ENCODE measurements around the gene TSPAN31.

TSPAN31 gene

DNA sequence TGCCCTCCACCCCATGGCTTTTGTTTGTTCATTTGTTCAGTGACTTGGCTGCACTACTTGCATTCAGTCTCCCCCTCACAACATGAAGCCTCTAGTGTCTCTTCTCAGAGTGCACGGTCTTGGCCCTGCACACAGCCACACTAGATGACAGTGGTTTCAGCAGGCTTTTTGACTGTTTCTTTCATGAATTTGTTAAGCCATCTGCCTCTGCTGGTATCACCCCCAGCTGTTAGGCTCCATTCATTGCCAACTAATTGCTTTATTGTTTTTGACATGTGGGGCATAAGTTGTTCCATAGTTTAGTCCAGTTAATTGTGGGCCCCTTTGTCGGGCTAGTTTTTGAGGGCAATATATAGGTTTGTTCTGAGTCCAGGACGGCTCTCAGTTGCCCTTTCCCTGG, 32.1 kb upstream of the TSPAN31 start:
- TF ChIP-seq, protein P1, sequence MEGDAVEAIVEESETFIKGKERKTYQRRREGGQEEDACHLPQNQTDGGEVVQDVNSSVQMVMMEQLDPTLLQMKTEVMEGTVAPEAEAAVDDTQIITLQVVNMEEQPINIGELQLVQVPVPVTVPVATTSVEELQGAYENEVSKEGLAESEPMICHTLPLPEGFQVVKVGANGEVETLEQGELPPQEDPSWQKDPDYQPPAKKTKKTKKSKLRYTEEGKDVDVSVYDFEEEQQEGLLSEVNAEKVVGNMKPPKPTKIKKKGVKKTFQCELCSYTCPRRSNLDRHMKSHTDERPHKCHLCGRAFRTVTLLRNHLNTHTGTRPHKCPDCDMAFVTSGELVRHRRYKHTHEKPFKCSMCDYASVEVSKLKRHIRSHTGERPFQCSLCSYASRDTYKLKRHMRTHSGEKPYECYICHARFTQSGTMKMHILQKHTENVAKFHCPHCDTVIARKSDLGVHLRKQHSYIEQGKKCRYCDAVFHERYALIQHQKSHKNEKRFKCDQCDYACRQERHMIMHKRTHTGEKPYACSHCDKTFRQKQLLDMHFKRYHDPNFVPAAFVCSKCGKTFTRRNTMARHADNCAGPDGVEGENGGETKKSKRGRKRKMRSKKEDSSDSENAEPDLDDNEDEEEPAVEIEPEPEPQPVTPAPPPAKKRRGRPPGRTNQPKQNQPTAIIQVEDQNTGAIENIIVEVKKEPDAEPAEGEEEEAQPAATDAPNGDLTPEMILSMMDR (IDR thresholded peaks at IDR 0.05) = no peak

DNA sequence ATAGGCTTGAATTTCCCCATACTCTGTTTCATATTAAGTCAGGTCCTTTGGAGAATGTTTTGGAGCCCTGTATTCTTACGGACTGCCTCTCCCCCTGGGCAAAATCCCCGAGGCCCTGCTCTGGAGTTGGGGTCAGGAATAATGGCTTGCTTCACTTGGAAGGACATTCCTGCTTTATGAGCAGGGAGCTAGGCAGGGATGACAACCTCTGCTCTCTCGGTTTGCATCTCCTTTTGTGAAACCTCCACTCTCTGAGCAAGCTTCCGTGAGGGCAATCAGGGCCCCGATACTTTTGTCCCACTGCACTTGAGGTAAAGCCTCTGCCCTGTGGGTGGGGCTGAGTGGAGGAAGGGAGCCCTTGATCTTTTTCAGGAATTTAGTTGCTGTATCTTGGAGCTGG, 31.6 kb upstream of the TSPAN31 start:
- TF ChIP-seq, protein P1 (IDR thresholded peaks at IDR 0.05) = no peak

- TF ChIP-seq, protein P1 (IDR thresholded peaks at IDR 0.05) = no peak
These were observed 29.1 kb upstream of the TSPAN31 start for GRCh38 chr12:57715786-57716185.

DNA sequence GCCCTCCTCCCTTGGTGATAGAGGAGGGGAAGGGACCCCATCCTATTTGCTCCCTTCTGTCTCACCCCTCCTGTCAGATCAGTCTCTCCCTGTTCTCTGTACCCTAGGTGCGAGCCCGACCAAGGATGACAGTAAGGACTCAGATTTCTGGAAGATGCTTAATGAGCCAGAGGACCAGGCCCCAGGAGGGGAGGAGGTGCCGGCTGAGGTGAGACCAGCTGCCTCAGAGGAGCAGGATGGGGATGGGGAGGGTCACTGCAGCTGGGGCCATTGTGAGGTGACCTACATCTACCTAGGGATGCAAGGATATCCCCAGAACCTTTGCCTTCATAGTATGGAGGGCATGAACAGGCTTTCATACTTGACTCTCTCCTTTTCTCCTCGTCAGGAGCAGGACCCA, 28.5 kb upstream of the TSPAN31 start:
- TF ChIP-seq, protein P1 (IDR thresholded peaks at IDR 0.05) = no peak

GRCh38 chr12:57717131-57717530, 27.7 kb upstream of the TSPAN31 start:
- TF ChIP-seq, protein P1 (IDR thresholded peaks at IDR 0.05) = no peak

DNA sequence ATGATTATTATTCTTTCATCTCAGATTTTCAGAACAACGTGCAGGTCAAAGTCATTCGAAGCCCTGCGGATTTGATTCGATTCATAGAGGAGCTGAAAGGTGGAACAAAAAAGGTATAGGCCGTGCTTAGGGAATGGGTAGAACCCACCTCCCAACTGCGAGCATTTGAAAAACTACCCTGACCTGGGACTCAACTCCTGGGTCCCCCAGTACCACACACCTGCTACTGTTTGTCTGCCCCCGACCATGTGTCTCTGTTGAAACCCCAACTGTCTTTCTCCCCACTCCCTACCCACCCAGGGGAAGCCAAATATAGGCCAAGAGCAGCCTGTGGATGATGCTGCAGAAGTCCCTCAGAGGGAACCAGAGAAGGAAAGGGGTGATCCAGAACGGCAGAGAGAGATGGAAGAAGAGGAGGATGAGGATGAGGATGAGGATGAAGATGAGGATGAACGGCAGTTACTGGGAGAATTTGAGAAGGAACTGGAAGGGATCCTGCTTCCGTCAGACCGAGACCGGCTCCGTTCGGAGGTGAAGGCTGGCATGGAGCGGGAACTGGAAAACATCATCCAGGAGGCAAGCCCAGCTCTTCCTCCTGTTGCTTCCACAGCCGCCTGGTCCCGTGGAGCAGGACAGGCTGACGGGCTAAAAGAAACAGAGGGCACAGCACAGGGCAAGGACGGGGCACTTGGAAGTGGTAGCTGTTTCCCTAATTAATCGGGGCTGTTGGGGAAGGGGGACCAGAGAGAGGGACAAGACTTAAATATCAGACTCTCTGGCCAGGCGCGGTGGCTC, 26.8 kb upstream of the TSPAN31 start:
- TF ChIP-seq, protein P1 (IDR thresholded peaks at IDR 0.05) = no peak

GRCh38 chr12:57718641-57719528, 26.0 kb upstream of the TSPAN31 start:
- TF ChIP-seq, protein P1 (IDR thresholded peaks at IDR 0.05) = no peak
